RWPE2 (cell line): ENCODE results near the gene TMEM184C.

Experiments
- ATAC-seq: fragments of 200-7000 bp; cut with Tn5 transposase; 3 replicates; pipeline ENCODE4 v1.9.1; 2021; ENCODE audit warnings: low read depth
- DNase-seq: peaks from one replicate; pipeline ENCODE4 v3.0.0-alpha.2; 2020; ENCODE audit warnings: low spot score
- H3K27ac ChIP-seq: fragments of 450-650 bp; 2 replicates; pipeline ENCODE4 v1.5.1; 2017; ENCODE audit warnings: mild to moderate bottlenecking; ENCODE audit not compliant: poor library complexity, severe bottlenecking
- H3K27me3 ChIP-seq: fragments of 250-450 bp; sonication (Bioruptor Pico); 2 replicates; pipeline ENCODE4 v1.5.1; 2021; ENCODE audit warnings: mild to moderate bottlenecking, moderate library complexity; ENCODE audit not compliant: insufficient read depth, poor library complexity, severe bottlenecking
- H3K36me3 ChIP-seq: fragments of 250-450 bp; sonication (Bioruptor Pico); 2 replicates; pipeline ENCODE4 v1.5.1; 2020; ENCODE audit warnings: low read depth, mild to moderate bottlenecking, moderate library complexity
- H3K4me1 ChIP-seq: fragments of 250-450 bp; sonication (Bioruptor Pico); 2 replicates; pipeline ENCODE4 v1.5.1; 2021; ENCODE audit warnings: mild to moderate bottlenecking, moderate library complexity; ENCODE audit not compliant: insufficient read depth, poor library complexity, severe bottlenecking
- H3K4me3 ChIP-seq: fragments of 250-450 bp; sonication (Bioruptor Pico); 2 replicates; pipeline ENCODE4 v1.5.1; 2021; ENCODE audit warnings: mild to moderate bottlenecking, moderate library complexity; ENCODE audit not compliant: severe bottlenecking
- H3K9me3 ChIP-seq: fragments of 250-450 bp; sonication (Bioruptor Pico); 2 replicates; pipeline ENCODE4 v1.5.1; 2021; ENCODE audit warnings: mild to moderate bottlenecking, moderate library complexity; ENCODE audit not compliant: severe bottlenecking
- TF ChIP-seq, protein P1 (sequence below): fragments of 450-650 bp; IDR thresholded peaks from one replicate; pipeline ENCODE4 v1.5.1; 2017; ENCODE audit warnings: mild to moderate bottlenecking, moderate library complexity; ENCODE audit not compliant: poor library complexity, severe bottlenecking

The TMEM184C gene

GRCh38 chr4:147717878-147718277 is 100.7 kb downstream of the TMEM184C start:
- Histone ChIP-seq H3K27ac (no peak overlapping the region), H3K27me3 (no peaks in the 10 kb centered on the region), H3K4me1 (peaks cover 15% of the 10 kb centered on the region), H3K36me3 (no peaks in the 10 kb centered on the region), H3K9me3 (no peaks in the 10 kb centered on the region), H3K4me3 (no peak overlapping the region)
- TF ChIP-seq, protein P1, sequence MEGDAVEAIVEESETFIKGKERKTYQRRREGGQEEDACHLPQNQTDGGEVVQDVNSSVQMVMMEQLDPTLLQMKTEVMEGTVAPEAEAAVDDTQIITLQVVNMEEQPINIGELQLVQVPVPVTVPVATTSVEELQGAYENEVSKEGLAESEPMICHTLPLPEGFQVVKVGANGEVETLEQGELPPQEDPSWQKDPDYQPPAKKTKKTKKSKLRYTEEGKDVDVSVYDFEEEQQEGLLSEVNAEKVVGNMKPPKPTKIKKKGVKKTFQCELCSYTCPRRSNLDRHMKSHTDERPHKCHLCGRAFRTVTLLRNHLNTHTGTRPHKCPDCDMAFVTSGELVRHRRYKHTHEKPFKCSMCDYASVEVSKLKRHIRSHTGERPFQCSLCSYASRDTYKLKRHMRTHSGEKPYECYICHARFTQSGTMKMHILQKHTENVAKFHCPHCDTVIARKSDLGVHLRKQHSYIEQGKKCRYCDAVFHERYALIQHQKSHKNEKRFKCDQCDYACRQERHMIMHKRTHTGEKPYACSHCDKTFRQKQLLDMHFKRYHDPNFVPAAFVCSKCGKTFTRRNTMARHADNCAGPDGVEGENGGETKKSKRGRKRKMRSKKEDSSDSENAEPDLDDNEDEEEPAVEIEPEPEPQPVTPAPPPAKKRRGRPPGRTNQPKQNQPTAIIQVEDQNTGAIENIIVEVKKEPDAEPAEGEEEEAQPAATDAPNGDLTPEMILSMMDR, result no peak
- DNase-seq (no peak), ATAC-seq (no peak)
